ENCODE results near the gene LYRM1.
"Not testable (repeated sequence)": the region's sequence is repeated elsewhere in the genome, so short reads cannot be mapped to it uniquely, and the experiment has no call there.

LYRM1 gene

GRCh38 chr16:20901436-20902112 is 1.0 kb downstream of the LYRM1 start:
- DNase-seq (ENCODE audit: low read depth in 4 of 4, low spot score in 1 of 4) = no peak

- DNase-seq (ENCODE audit: low read depth in 4 of 4, low spot score in 1 of 4) = no peak
Observed at GRCh38 chr16:20902426-20902825, 1.9 kb downstream of the LYRM1 start.

- DNase-seq (ENCODE audit: low read depth in 4 of 4, low spot score in 1 of 4) = no peak
Observed at GRCh38 chr16:20903116-20903898, 2.7 kb downstream of the LYRM1 start.

GRCh38 chr16:20903899-20904506 is 3.4 kb downstream of the LYRM1 start:
- no peak for DNase-seq (ENCODE audit: low read depth in 4 of 4, low spot score in 1 of 4)

- DNase-seq (ENCODE audit: low read depth in 4 of 4, low spot score in 1 of 4) = no peak
Observed at GRCh38 chr16:20904507-20905081, 4.0 kb downstream of the LYRM1 start.

- no peak for DNase-seq (ENCODE audit: low read depth in 4 of 4, low spot score in 1 of 4)
Observed at GRCh38 chr16:20905576-20905975, 5.0 kb downstream of the LYRM1 start.

GRCh38 chr16:20906341-20907255 is 6.0 kb downstream of the LYRM1 start:
- DNase-seq (ENCODE audit: low read depth in 4 of 4, low spot score in 1 of 4) = no peak

GRCh38 chr16:20910781-20911321 is 10.3 kb downstream of the LYRM1 start:
- DNase-seq (ENCODE audit: low read depth in 4 of 4, low spot score in 1 of 4) = no peak

GRCh38 chr16:20911361-20911760 is 10.8 kb downstream of the LYRM1 start:
- DNase-seq (ENCODE audit: low read depth in 4 of 4, low spot score in 1 of 4) = no peak

- DNase-seq (ENCODE audit: low read depth in 4 of 4, low spot score in 1 of 4) = no peak
Observed at GRCh38 chr16:20916289-20916688, 15.7 kb downstream of the LYRM1 start.

GRCh38 chr16:20916942-20917341 is 16.4 kb downstream of the LYRM1 start:
- DNase-seq (ENCODE audit: low read depth in 4 of 4, low spot score in 1 of 4) = no peak

GRCh38 chr16:20918486-20919239 is 18.1 kb downstream of the LYRM1 start:
- DNase-seq (ENCODE audit: low read depth in 4 of 4, low spot score in 1 of 4) = no peak

GRCh38 chr16:20920091-20920490 is 19.5 kb downstream of the LYRM1 start:
- DNase-seq (ENCODE audit: low read depth in 4 of 4, low spot score in 1 of 4) = no peak

- no peak for DNase-seq (ENCODE audit: low read depth in 4 of 4, low spot score in 1 of 4)
Observed at GRCh38 chr16:20920799-20921198, 20.2 kb downstream of the LYRM1 start.

- no peak for DNase-seq (ENCODE audit: low read depth in 4 of 4, low spot score in 1 of 4)
Observed at GRCh38 chr16:20923876-20924275, 23.3 kb downstream of the LYRM1 start.

GRCh38 chr16:20925751-20926150 is 25.2 kb downstream of the LYRM1 start:
- no peak for DNase-seq (ENCODE audit: low read depth in 4 of 4, low spot score in 1 of 4)

- no peak for DNase-seq (ENCODE audit: low read depth in 4 of 4, low spot score in 1 of 4)
Observed at GRCh38 chr16:20928774-20929411, 28.3 kb downstream of the LYRM1 start.

GRCh38 chr16:20929676-20930364 is 29.2 kb downstream of the LYRM1 start:
- DNase-seq (ENCODE audit: low read depth in 4 of 4, low spot score in 1 of 4) = not testable (repeated sequence)

GRCh38 chr16:20930365-20930690 is 29.8 kb downstream of the LYRM1 start:
- no peak for DNase-seq (ENCODE audit: low read depth in 4 of 4, low spot score in 1 of 4)
